ENCODE data around the gene PDE8A.

DNA sequence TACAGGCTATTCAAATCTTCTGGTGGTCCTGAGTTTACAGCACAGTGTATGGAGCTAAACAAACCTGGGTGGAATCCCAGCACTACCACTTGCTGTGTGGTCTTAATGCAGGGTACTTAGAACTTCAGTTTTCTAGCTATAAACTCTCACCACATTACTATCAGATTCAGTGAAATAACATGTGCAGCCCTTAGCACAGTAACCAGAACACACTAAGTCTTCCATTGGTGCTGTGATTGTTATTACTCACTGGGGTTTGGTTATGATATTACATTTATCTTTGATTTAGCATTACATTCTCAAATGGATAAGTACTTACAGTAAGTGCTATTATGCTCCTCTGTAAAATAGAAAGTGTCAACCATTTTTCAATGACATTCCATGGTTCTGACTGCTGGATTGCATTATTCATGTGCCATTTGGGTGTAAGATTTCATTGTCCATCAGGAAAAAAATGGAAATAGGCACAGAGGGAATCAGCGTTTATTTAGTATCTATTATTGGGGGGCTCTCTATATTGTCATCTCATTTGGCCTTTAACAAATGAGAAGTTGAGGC, 81.9 kb downstream of the PDE8A start:
- TF ChIP-seq, protein P1, sequence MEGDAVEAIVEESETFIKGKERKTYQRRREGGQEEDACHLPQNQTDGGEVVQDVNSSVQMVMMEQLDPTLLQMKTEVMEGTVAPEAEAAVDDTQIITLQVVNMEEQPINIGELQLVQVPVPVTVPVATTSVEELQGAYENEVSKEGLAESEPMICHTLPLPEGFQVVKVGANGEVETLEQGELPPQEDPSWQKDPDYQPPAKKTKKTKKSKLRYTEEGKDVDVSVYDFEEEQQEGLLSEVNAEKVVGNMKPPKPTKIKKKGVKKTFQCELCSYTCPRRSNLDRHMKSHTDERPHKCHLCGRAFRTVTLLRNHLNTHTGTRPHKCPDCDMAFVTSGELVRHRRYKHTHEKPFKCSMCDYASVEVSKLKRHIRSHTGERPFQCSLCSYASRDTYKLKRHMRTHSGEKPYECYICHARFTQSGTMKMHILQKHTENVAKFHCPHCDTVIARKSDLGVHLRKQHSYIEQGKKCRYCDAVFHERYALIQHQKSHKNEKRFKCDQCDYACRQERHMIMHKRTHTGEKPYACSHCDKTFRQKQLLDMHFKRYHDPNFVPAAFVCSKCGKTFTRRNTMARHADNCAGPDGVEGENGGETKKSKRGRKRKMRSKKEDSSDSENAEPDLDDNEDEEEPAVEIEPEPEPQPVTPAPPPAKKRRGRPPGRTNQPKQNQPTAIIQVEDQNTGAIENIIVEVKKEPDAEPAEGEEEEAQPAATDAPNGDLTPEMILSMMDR (IDR thresholded peaks at IDR 0.05; ENCODE audit: extremely low read depth in 1 of 2, insufficient read depth in 1 of 2, low read depth in 1 of 2, low read length in 2 of 2), result no peak
- TF ChIP-seq POLR2AphosphoS5 (IDR thresholded peaks at IDR 0.05; ENCODE audit: insufficient read depth, low read depth, low read length) (no peak), POLR2A (IDR thresholded peaks at IDR 0.05; ENCODE audit: low read depth, low read length) (no peak), FOS (IDR thresholded peaks at IDR 0.05; ENCODE audit: borderline replicate concordance, insufficient read depth, low read length) (no peak), EZH2 (IDR thresholded peaks at IDR 0.05; ENCODE audit: borderline replicate concordance, low read depth, low read length, severe bottlenecking) (no peak), MYC (IDR thresholded peaks at IDR 0.05; ENCODE audit: low read depth, low read length) (no peak), JUN (IDR thresholded peaks at IDR 0.05; ENCODE audit: borderline replicate concordance, insufficient read depth, insufficient read length, low read depth) (no peak)
- TF ChIP-seq, protein P2, sequence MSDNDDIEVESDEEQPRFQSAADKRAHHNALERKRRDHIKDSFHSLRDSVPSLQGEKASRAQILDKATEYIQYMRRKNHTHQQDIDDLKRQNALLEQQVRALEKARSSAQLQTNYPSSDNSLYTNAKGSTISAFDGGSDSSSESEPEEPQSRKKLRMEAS (IDR thresholded peaks at IDR 0.05; ENCODE audit: insufficient read depth, insufficient read length), result no peak
